HEK293 (cell line): ENCODE data around the gene NPFFR2.

ENCODE experiments used
- CTCF ChIA-PET: fragments of 350-600 bp; formaldehyde crosslinking; extraction: SDS; loops from one replicate; lab custom pipeline; 2021; ENCODE audit warnings: antibody characterized with exemption; lab: Yijun Ruan, JAX
- POLR2A ChIA-PET: fragments of 300-600 bp; formaldehyde crosslinking; extraction: SDS; loops from one replicate; lab custom pipeline; 2020; ENCODE audit warnings: antibody characterized with exemption, inconsistent platforms; lab: Yijun Ruan, JAX
- H3K27ac ChIP-seq: fragments of 200-500 bp; sonication (Bioruptor generic); 2 replicates; pipeline ENCODE4 v1.5.1; 2014; ENCODE audit warnings: low read depth, low read length, control low read depth, inconsistent platforms; ENCODE audit errors: extremely low read depth
- H3K36me3 ChIP-seq, 2 experiments: fragments of 200-500 bp in 1 of 2; sonication (Bioruptor generic) in 1 of 2; 1 replicate in 1 of 2; 2 replicates in 1 of 2; pipeline ENCODE4 v1.5.1; 2014 to 2017; ENCODE audit warnings: inconsistent platforms in 2 of 2, low read length in 2 of 2; ENCODE audit not compliant: control insufficient read depth in 2 of 2, insufficient read depth in 1 of 2
- H3K4me1 ChIP-seq: fragments of 200-500 bp; sonication (Bioruptor generic); 2 replicates; pipeline ENCODE4 v1.5.1; 2014; ENCODE audit warnings: mild to moderate bottlenecking, low read length, inconsistent platforms; ENCODE audit not compliant: control insufficient read depth, insufficient read depth
- H3K4me3 ChIP-seq: 2 replicates; pipeline ENCODE4 v1.5.1; 2011; ENCODE audit warnings: low read depth, mild to moderate bottlenecking, control low read depth, low read length, moderate library complexity
- H3K9me3 ChIP-seq: fragments of 200-500 bp; sonication (Bioruptor generic); 2 replicates; pipeline ENCODE4 v1.5.1; 2014; ENCODE audit warnings: low read depth, low read length, inconsistent platforms; ENCODE audit not compliant: control insufficient read depth, insufficient read depth
- EGR2 ChIP-seq: fragments of 450-650 bp; formaldehyde crosslinking; IDR thresholded peaks from 2 replicates; pipeline ENCODE4 v1.5.1; 2016; ENCODE audit warnings: low read depth, missing biosample characterization, missing genetic modification characterization
- SETDB1 ChIP-seq: IDR thresholded peaks from one replicate; pipeline ENCODE4 v1.6.1; 2017; ENCODE audit warnings: mild to moderate bottlenecking, low read length, moderate library complexity, mixed read lengths; ENCODE audit not compliant: insufficient read length
- TRIM28 ChIP-seq: IDR thresholded peaks from 2 replicates; pipeline ENCODE4 v1.6.1; 2011; ENCODE audit warnings: low read length, control low read depth, borderline replicate concordance
- ZBTB1 ChIP-seq: fragments of 450-650 bp; formaldehyde crosslinking; IDR thresholded peaks from 2 replicates; pipeline ENCODE4 v1.5.1; 2016; ENCODE audit warnings: missing biosample characterization, missing genetic modification characterization
- ZBTB21 ChIP-seq: fragments of 450-650 bp; formaldehyde crosslinking; IDR thresholded peaks from 2 replicates; pipeline ENCODE4 v1.5.1; 2017; ENCODE audit warnings: missing biosample characterization, missing genetic modification characterization
- ZNF214 ChIP-seq: fragments of 450-650 bp; formaldehyde crosslinking; IDR thresholded peaks from 2 replicates; pipeline ENCODE4 v1.5.1; 2017; ENCODE audit warnings: missing biosample characterization, mild to moderate bottlenecking, missing genetic modification characterization, borderline replicate concordance
- ZNF530 ChIP-seq: fragments of 450-650 bp; formaldehyde crosslinking; IDR thresholded peaks from 2 replicates; pipeline ENCODE4 v1.5.1; 2016; ENCODE audit warnings: low read depth, missing biosample characterization, missing genetic modification characterization
- ZNF596 ChIP-seq: fragments of 450-650 bp; IDR thresholded peaks from 2 replicates; pipeline ENCODE4 v1.5.0; 2018; ENCODE audit warnings: missing biosample characterization, mild to moderate bottlenecking, missing genetic modification characterization, moderate library complexity
- ZNF623 ChIP-seq: fragments of 450-650 bp; formaldehyde crosslinking; IDR thresholded peaks from 2 replicates; pipeline ENCODE4 v1.5.1; 2016; ENCODE audit warnings: missing biosample characterization, missing genetic modification characterization
- ZNF837 ChIP-seq: fragments of 450-650 bp; formaldehyde crosslinking; IDR thresholded peaks from 2 replicates; pipeline ENCODE4 v1.5.1; 2016; ENCODE audit warnings: missing biosample characterization, missing genetic modification characterization
- ZSCAN23 ChIP-seq: fragments of 450-650 bp; formaldehyde crosslinking; IDR thresholded peaks from 2 replicates; pipeline ENCODE4 v1.5.1; 2016; ENCODE audit warnings: missing biosample characterization, missing genetic modification characterization
- TF ChIP-seq, protein P1 (sequence below): fragments of 450-650 bp; formaldehyde crosslinking; IDR thresholded peaks from 2 replicates; pipeline ENCODE4 v1.5.1; 2016; ENCODE audit warnings: missing biosample characterization, missing genetic modification characterization, low read depth
- TF ChIP-seq, protein P2 (sequence below): fragments of 450-650 bp; formaldehyde crosslinking; IDR thresholded peaks from 2 replicates; pipeline ENCODE4 v1.5.1; 2016; ENCODE audit warnings: missing biosample characterization, missing genetic modification characterization
- TF ChIP-seq, protein P3 (sequence below): fragments of 450-650 bp; formaldehyde crosslinking; IDR thresholded peaks from 2 replicates; pipeline ENCODE4 v1.5.1; 2017; ENCODE audit warnings: missing biosample characterization, missing genetic modification characterization
- TF ChIP-seq, protein P4 (sequence below): fragments of 450-650 bp; formaldehyde crosslinking; IDR thresholded peaks from 2 replicates; pipeline ENCODE4 v1.5.1; 2016; ENCODE audit warnings: missing biosample characterization, missing genetic modification characterization
- TF ChIP-seq, protein P5 (sequence below): fragments of 450-650 bp; formaldehyde crosslinking; IDR thresholded peaks from 2 replicates; pipeline ENCODE4 v1.5.1; 2017; ENCODE audit warnings: missing biosample characterization, missing genetic modification characterization

Gene NPFFR2

DNA sequence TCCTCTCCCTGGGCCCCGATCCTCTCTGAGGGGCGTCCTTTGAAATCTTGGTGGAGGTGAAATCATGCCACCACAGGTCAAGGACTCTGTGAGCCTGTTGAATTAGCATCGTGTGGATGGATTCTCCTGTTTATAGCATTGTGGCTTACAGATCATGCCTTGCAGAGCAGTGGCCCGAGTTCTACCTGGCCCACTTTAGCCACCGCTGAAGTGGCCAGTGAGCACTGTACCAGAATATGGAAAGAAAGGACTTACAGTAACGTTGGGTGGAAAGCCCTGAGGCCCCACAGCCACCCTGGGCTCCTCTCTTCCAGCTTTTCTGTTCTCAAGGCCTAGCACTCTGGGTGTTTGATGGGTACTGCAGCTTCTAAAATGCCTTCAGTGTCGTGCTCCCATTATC, 35.3 kb downstream of the NPFFR2 start (continued):
- TF ChIP-seq TRIM28 (no peak), ZNF596 (no peak), SETDB1 (no peak)
- TF ChIP-seq, protein P1, sequence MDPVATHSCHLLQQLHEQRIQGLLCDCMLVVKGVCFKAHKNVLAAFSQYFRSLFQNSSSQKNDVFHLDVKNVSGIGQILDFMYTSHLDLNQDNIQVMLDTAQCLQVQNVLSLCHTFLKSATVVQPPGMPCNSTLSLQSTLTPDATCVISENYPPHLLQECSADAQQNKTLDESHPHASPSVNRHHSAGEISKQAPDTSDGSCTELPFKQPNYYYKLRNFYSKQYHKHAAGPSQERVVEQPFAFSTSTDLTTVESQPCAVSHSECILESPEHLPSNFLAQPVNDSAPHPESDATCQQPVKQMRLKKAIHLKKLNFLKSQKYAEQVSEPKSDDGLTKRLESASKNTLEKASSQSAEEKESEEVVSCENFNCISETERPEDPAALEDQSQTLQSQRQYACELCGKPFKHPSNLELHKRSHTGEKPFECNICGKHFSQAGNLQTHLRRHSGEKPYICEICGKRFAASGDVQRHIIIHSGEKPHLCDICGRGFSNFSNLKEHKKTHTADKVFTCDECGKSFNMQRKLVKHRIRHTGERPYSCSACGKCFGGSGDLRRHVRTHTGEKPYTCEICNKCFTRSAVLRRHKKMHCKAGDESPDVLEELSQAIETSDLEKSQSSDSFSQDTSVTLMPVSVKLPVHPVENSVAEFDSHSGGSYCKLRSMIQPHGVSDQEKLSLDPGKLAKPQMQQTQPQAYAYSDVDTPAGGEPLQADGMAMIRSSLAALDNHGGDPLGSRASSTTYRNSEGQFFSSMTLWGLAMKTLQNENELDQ (tag by site-specific recombination), result no peak
- TF ChIP-seq, protein P2, sequence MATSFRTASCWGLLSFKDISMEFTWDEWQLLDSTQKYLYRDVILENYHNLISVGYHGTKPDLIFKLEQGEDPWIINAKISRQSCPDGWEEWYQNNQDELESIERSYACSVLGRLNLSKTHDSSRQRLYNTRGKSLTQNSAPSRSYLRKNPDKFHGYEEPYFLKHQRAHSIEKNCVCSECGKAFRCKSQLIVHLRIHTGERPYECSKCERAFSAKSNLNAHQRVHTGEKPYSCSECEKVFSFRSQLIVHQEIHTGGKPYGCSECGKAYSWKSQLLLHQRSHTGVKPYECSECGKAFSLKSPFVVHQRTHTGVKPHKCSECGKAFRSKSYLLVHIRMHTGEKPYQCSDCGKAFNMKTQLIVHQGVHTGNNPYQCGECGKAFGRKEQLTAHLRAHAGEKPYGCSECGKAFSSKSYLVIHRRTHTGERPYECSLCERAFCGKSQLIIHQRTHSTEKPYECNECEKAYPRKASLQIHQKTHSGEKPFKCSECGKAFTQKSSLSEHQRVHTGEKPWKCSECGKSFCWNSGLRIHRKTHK (tag by site-specific recombination), result no peak

DNA sequence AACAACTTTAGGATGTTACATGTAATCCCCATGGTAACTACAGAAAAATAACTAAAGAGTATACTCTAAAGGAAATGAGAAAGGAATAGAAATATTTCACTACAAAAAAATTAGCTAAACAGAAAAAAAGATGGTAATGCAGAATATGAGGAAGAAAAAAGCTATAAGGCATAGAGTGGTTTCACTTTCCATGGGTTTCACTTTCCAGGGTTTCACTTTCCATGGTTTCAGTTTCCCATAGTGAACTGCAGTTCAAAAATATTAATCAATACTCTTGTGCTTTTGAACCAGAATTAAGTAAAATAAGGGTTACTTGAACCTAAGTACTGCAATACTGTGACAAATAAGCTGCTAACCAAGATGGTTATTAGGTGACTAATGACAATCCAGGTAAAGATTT, 42.0 kb downstream of the NPFFR2 start:
- CTCF ChIA-PET, result no interaction called here
- no peaks in the 10 kb centered on the region for H3K4me1 ChIP-seq
- H3K27ac ChIP-seq, result no peak overlapping the region
- no peaks in the 10 kb centered on the region for H3K9me3 ChIP-seq
- TF ChIP-seq ZNF623 (tag by site-specific recombination) (no peak), TRIM28 (no peak), ZBTB21 (tag by site-specific recombination) (no peak), ZNF214 (tag by site-specific recombination) (no peak), ZSCAN23 (no peak), ZBTB1 (tag by site-specific recombination) (no peak), ZNF530 (tag by site-specific recombination) (no peak), ZNF837 (tag by site-specific recombination) (no peak), EGR2 (tag by site-specific recombination) (no peak)
- TF ChIP-seq, protein P3, sequence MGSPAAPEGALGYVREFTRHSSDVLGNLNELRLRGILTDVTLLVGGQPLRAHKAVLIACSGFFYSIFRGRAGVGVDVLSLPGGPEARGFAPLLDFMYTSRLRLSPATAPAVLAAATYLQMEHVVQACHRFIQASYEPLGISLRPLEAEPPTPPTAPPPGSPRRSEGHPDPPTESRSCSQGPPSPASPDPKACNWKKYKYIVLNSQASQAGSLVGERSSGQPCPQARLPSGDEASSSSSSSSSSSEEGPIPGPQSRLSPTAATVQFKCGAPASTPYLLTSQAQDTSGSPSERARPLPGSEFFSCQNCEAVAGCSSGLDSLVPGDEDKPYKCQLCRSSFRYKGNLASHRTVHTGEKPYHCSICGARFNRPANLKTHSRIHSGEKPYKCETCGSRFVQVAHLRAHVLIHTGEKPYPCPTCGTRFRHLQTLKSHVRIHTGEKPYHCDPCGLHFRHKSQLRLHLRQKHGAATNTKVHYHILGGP (tag by site-specific recombination), result no peak
- TF ChIP-seq, protein P4, sequence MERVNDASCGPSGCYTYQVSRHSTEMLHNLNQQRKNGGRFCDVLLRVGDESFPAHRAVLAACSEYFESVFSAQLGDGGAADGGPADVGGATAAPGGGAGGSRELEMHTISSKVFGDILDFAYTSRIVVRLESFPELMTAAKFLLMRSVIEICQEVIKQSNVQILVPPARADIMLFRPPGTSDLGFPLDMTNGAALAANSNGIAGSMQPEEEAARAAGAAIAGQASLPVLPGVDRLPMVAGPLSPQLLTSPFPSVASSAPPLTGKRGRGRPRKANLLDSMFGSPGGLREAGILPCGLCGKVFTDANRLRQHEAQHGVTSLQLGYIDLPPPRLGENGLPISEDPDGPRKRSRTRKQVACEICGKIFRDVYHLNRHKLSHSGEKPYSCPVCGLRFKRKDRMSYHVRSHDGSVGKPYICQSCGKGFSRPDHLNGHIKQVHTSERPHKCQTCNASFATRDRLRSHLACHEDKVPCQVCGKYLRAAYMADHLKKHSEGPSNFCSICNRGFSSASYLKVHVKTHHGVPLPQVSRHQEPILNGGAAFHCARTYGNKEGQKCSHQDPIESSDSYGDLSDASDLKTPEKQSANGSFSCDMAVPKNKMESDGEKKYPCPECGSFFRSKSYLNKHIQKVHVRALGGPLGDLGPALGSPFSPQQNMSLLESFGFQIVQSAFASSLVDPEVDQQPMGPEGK (tag by site-specific recombination), result no peak
- TF ChIP-seq, protein P5, sequence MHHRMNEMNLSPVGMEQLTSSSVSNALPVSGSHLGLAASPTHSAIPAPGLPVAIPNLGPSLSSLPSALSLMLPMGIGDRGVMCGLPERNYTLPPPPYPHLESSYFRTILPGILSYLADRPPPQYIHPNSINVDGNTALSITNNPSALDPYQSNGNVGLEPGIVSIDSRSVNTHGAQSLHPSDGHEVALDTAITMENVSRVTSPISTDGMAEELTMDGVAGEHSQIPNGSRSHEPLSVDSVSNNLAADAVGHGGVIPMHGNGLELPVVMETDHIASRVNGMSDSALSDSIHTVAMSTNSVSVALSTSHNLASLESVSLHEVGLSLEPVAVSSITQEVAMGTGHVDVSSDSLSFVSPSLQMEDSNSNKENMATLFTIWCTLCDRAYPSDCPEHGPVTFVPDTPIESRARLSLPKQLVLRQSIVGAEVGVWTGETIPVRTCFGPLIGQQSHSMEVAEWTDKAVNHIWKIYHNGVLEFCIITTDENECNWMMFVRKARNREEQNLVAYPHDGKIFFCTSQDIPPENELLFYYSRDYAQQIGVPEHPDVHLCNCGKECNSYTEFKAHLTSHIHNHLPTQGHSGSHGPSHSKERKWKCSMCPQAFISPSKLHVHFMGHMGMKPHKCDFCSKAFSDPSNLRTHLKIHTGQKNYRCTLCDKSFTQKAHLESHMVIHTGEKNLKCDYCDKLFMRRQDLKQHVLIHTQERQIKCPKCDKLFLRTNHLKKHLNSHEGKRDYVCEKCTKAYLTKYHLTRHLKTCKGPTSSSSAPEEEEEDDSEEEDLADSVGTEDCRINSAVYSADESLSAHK, result no peak
- H3K4me3 ChIP-seq, result no peak overlapping the region
- no peaks in the 10 kb centered on the region for H3K36me3 ChIP-seq
- POLR2A ChIA-PET, result no interaction called here
